ENCODE data around the gene SORCS2. TPM values are rescaled to one million over a fixed set of nuclear protein-coding genes. Genes with fewer than 3 reads are reported as not detected.

SORCS2 gene
- total RNA-seq, 1 donor from 2014 or later = 4.9 TPM

- FAIRE-seq (no peak), DNase-seq (ENCODE audit: low spot score in 2 of 2) (no peak)
Observed at GRCh38 chr4:7788694-7789425, 596.5 kb downstream of the SORCS2 start.

- DNase-seq (ENCODE audit: low spot score in 2 of 2) (no peak), FAIRE-seq (no peak)
Observed at GRCh38 chr4:7790023-7790422, 597.7 kb downstream of the SORCS2 start.

GRCh38 chr4:7790999-7791398 is 598.7 kb downstream of the SORCS2 start:
- DNase-seq (ENCODE audit: low spot score in 2 of 2) (no peak), FAIRE-seq (no peak)

Small RNAs within 50 kb of the gene (small RNA-seq; reads per million reads assigned to genes)
- gene MIR4274 (not detected), gene MIR4798 (not detected)

Other genes starting within 250 kb of the SORCS2 start
- gene TADA2B, start 149.2 kb upstream of the SORCS2 start, total RNA-seq = 19.2 TPM
- gene GRPEL1, start 124.5 kb upstream of the SORCS2 start, total RNA-seq = 15.1 TPM
- not detected for gene PSAPL1, start 242.4 kb downstream of the SORCS2 start, total RNA-seq